Neuronal stem cell (in vitro differentiated cells): ENCODE results near the gene PRM2.

Source experiments
- DNase-seq: peaks from one replicate; pipeline ENCODE4 v3.0.0-alpha.2; 2013; ENCODE audit warnings: low spot score
- H2AFZ ChIP-seq: one replicate; pipeline ENCODE4 v1.6.1; 2013; ENCODE audit warnings: mild to moderate bottlenecking, low read length, inconsistent platforms
- H2AK5ac ChIP-seq: 2 replicates; pipeline ENCODE4 v1.6.1; 2013; ENCODE audit warnings: low read depth, mild to moderate bottlenecking, inconsistent platforms, low read length, moderate library complexity, mixed read lengths
- H2BK120ac ChIP-seq: 2 replicates; pipeline ENCODE4 v1.6.1; 2013; ENCODE audit warnings: low read depth, mild to moderate bottlenecking, inconsistent platforms, low read length, moderate library complexity, mixed read lengths
- H2BK12ac ChIP-seq: one replicate; pipeline ENCODE4 v1.6.1; 2013; ENCODE audit warnings: low read length, inconsistent platforms
- H2BK15ac ChIP-seq: 2 replicates; pipeline ENCODE4 v1.6.1; 2013; ENCODE audit warnings: mild to moderate bottlenecking, low read length, inconsistent platforms, mixed read lengths
- H2BK5ac ChIP-seq: one replicate; pipeline ENCODE4 v1.6.1; 2013; ENCODE audit warnings: inconsistent platforms, mild to moderate bottlenecking, low read length, moderate library complexity
- H3K14ac ChIP-seq: one replicate; pipeline ENCODE4 v1.6.1; 2013; ENCODE audit warnings: low read length, inconsistent platforms
- H3K18ac ChIP-seq: 2 replicates; pipeline ENCODE4 v1.6.1; 2013; ENCODE audit warnings: low read length, inconsistent platforms
- H3K23ac ChIP-seq: 2 replicates; pipeline ENCODE4 v1.6.1; 2013; ENCODE audit warnings: low read depth, mild to moderate bottlenecking, mixed read lengths, low read length, inconsistent platforms; ENCODE audit not compliant: poor library complexity
- H3K27ac ChIP-seq: replicated peaks from 3 replicates; pipeline ENCODE4 v1.5.1; 2013; ENCODE audit warnings: low read length, inconsistent platforms
- H3K27me3 ChIP-seq, 3 experiments: 2 replicates each; pipeline ENCODE4 v1.6.1; 2013; ENCODE audit warnings: low read length in 3 of 3, mild to moderate bottlenecking in 2 of 3, inconsistent platforms in 1 of 3, low read depth in 1 of 3, mixed read lengths in 1 of 3, moderate library complexity in 1 of 3; ENCODE audit not compliant: control insufficient read depth in 3 of 3, insufficient read depth in 3 of 3
- H3K36me3 ChIP-seq, 2 donors: replicated peaks in 1 of 2; 2 replicates each; pipeline ENCODE4 v1.6.1; 2013; ENCODE audit warnings: low read length in 2 of 2; ENCODE audit not compliant: control insufficient read depth in 2 of 2, insufficient read depth in 2 of 2
- H3K4ac ChIP-seq: 2 replicates; pipeline ENCODE4 v1.6.1; 2013; ENCODE audit warnings: inconsistent platforms, mild to moderate bottlenecking, low read length, moderate library complexity
- H3K4me1 ChIP-seq, 2 donors: 1 replicate in 1 of 2; 2 replicates in 1 of 2; pipeline ENCODE4 v1.6.1; 2013; ENCODE audit warnings: low read length in 2 of 2, low read depth in 1 of 2; ENCODE audit not compliant: control insufficient read depth in 2 of 2, insufficient read depth in 1 of 2
- H3K4me2 ChIP-seq: one replicate; pipeline ENCODE4 v1.6.1; 2013; ENCODE audit warnings: mild to moderate bottlenecking, low read length, inconsistent platforms; ENCODE audit not compliant: insufficient read depth, poor library complexity, severe bottlenecking
- H3K4me3 ChIP-seq, 2 donors: 2 replicates each; pipeline ENCODE4 v1.5.1; 2013; ENCODE audit warnings: low read length in 2 of 2, mild to moderate bottlenecking in 2 of 2, inconsistent platforms in 1 of 2, moderate library complexity in 1 of 2
- H3K79me1 ChIP-seq: one replicate; pipeline ENCODE4 v1.6.1; 2013; ENCODE audit warnings: low read depth, mild to moderate bottlenecking, inconsistent platforms, low read length, moderate library complexity
- H3K9ac ChIP-seq: one replicate; pipeline ENCODE4 v1.6.1; 2013; ENCODE audit warnings: mild to moderate bottlenecking, low read depth, low read length, inconsistent platforms; ENCODE audit not compliant: poor library complexity
- H3K9me3 ChIP-seq, 2 donors: replicated peaks in 1 of 2; 2 replicates each; pipeline versions ENCODE3 to v1.6.1; 2013; ENCODE audit warnings: low read length in 2 of 2, mild to moderate bottlenecking in 2 of 2, inconsistent platforms in 1 of 2, low read depth in 1 of 2, mixed read lengths in 1 of 2, moderate library complexity in 1 of 2; ENCODE audit not compliant: control insufficient read depth in 2 of 2, insufficient read depth in 1 of 2
- H4K8ac ChIP-seq: one replicate; pipeline ENCODE4 v1.6.1; 2013; ENCODE audit warnings: low read depth, mild to moderate bottlenecking, inconsistent platforms, low read length, moderate library complexity
- H4K91ac ChIP-seq: one replicate; pipeline ENCODE4 v1.6.1; 2013; ENCODE audit warnings: low read length, low read depth, mild to moderate bottlenecking, inconsistent platforms; ENCODE audit not compliant: poor library complexity
- WGBS, 2 donors: extraction: QIAGEN DNeasy Blood & Tissue Kit; methylation state at CpG; one replicate each; pipeline ENCODE4 v1.1.7; 2013; ENCODE audit warnings: missing lambda C conversion rate in 2 of 2, mixed read lengths in 1 of 2; ENCODE audit not compliant: insufficient read length in 2 of 2, insufficient replicate concordance in 1 of 2; ENCODE audit errors: extremely low coverage in 2 of 2; 5-methylcytosine and 5-hydroxymethylcytosine counted together

PRM2 gene

GRCh38 chr16:11254913-11255736 is 21.2 kb downstream of the PRM2 start:
- Histone ChIP-seq H3K9ac (peak overlapping the region; percentile 85), H2AFZ (peak overlapping the region; percentile 95)

DNA sequence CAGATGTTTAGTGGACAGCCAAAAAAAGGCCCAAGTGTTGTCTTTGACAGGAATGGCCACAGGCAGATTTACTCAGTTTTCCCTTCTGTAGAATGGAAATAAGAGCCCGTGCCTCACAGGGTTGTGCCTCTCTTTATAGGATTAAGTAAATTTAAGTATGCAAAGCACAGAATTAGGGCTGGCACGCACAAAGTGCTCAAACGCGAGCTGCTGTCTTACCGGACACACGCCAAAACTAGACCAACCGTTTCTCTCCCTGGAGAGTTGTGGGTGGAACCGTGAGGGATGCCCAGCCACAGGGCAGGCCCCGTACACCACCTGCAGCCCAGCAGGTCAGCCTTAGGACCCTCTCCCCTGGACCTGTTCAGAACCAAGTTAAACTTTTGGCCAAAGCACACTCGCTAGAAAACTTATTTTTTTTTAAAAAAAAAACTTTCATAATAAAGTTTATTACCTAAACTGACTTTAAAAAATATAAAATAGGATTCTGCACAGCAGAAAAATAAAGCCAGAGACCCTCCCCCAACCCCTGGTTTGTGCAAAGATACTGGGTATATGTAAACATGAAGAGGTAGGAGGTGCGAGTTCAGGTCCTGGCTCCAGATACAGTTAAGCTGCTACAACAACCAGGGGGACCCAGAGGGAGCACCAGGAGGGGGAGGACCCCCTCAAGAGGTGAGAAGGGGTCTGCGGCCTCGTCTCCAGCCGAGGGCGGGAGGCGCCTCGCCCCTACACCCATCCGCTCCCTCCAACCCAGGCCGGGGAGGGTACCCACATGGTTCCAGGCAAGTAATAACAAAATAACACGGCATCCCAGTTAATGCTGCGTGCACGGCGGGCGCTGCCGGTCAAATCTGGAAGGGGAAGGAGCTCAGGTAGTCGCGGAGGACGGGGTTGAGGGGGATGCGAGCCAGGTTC is 22.0 kb downstream of the PRM2 start:
- H2AK5ac ChIP-seq = peak overlapping the region; percentile 53
- H2BK5ac ChIP-seq = peak overlapping the region; percentile 49
- no peak overlapping the region for H4K8ac ChIP-seq
- H4K91ac ChIP-seq = no peak overlapping the region
- peaks cover 0 to 18% of the 10 kb centered on the region in 2 donors for H3K36me3 ChIP-seq
- H2AFZ ChIP-seq = peak overlapping the region; percentile 95
- peak overlapping the region; percentile 95 for H3K4me2 ChIP-seq
- no peak overlapping the region for H3K27ac ChIP-seq
- DNase-seq = no peak
- H2BK12ac ChIP-seq = no peak overlapping the region
- peak overlapping the region; percentile 82 for H3K14ac ChIP-seq
- no peaks in the 10 kb centered on the region for H3K9me3 ChIP-seq
- peak overlapping the region; percentile 74 for H3K9ac ChIP-seq
- H3K4me3 ChIP-seq = peak overlapping the region; percentile 78 to 83
- WGBS, 2 donors = no CpG with 5 or more reads among the region's 29 CpGs
- peak overlapping the region; percentile 79 for H2BK120ac ChIP-seq
- no peak overlapping the region for H3K4ac ChIP-seq
- peak overlapping the region; percentile 97 for H3K23ac ChIP-seq
- H3K4me1 ChIP-seq = peaks cover 7 to 8% of the 10 kb centered on the region in 2 donors
- no peaks in the 10 kb centered on the region for H3K79me1 ChIP-seq
- H3K18ac ChIP-seq = peak overlapping the region; percentile 96
- H3K27me3 ChIP-seq = peaks cover 0 to 18% (median 0%) of the 10 kb centered on the region in 3 experiments
- H2BK15ac ChIP-seq = peak overlapping the region; percentile 84

More at GRCh38 chr16:11254913-11255736, 21.2 kb downstream of the PRM2 start:
- H2AK5ac ChIP-seq = peak overlapping the region; percentile 53
- peak; percentile 42 for DNase-seq
- no peak overlapping the region for H3K4ac ChIP-seq
- peak overlapping the region; percentile 97 for H3K23ac ChIP-seq
- peak overlapping the region; percentile 78 to 83 for H3K4me3 ChIP-seq
- H3K27me3 ChIP-seq = peaks cover 0 to 18% (median 0%) of the 10 kb centered on the region in 3 experiments
- peak overlapping the region; percentile 95 for H3K4me2 ChIP-seq
- H3K36me3 ChIP-seq = peaks cover 0 to 18% of the 10 kb centered on the region in 2 donors
- peak overlapping the region; percentile 96 for H3K18ac ChIP-seq
- H4K8ac ChIP-seq = peak overlapping the region; percentile 88
- no peaks in the 10 kb centered on the region for H3K79me1 ChIP-seq
- H2BK15ac ChIP-seq = peak overlapping the region; percentile 84
- no CpG with 5 or more reads among the region's 105 CpGs for WGBS, 2 donors
- peak overlapping the region; percentile 82 for H3K14ac ChIP-seq
- H2BK5ac ChIP-seq = peak overlapping the region; percentile 49
- peak overlapping the region; percentile 79 for H2BK120ac ChIP-seq
- no peak overlapping the region for H3K27ac ChIP-seq
- H3K9me3 ChIP-seq = no peaks in the 10 kb centered on the region
- no peak overlapping the region for H4K91ac ChIP-seq
- H3K4me1 ChIP-seq = peaks cover 7 to 8% of the 10 kb centered on the region in 2 donors
- H2BK12ac ChIP-seq = peak overlapping the region; percentile 60

DNA sequence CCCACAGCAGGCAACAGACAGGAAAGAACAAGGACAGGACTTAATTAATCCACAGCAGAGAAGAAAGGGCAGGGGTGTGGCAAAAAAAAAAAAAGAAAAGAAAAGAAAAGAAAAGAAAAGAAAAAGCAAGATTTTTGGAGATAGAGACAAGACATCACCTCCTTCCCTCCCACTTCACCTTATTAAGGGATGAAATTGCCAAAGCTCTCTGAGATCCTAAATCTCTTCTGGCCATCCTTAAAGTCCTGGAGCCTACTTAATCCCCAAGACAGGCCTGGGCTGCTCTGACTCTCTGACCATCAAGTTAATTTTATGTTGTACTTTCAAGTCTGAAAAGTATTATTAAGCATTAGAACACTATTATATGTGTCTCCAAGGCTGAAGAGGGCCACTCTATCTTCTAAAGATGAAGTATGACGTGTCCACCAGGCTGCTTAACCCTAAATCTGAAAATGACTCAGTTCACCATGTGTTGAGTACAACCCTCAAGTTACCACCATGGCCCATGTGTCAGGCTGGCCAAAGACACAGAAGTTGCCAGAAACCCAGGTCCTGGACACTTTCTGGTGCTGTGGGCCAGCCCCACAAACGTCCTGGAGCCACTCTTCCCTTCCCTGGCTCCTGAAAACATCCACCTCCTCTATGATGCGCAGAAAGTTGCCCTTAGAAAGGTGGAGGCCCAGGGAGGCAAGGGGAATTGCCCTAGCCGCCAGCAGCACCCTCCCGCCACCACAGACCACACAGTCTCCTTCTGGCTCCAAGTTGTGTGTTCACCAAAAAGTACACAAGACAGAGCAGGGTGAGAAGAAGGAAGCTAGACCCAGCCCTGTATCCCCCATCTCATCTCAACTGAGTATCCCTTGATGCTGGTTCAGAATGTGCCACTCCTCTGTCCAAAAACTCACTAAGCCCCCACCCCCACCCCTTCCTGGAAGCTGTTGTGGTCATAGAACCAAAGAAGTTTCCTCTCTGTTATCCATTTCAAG is 23.0 kb downstream of the PRM2 start:
- Histone ChIP-seq H2AFZ (no peak overlapping the region), H3K23ac (peak overlapping the region; percentile 20), H3K4me1 (peaks cover 7 to 8% of the 10 kb centered on the region in 2 donors), H2BK120ac (no peak overlapping the region), H3K4me2 (no peak overlapping the region), H3K36me3 (peaks cover 0 to 18% of the 10 kb centered on the region in 2 donors), H3K27me3 (peaks cover 0 to 18% (median 0%) of the 10 kb centered on the region in 3 experiments), H3K4me3 (no peak overlapping the region), H2AK5ac (no peak overlapping the region), H2BK15ac (no peak overlapping the region), H4K91ac (no peak overlapping the region), H3K9me3 (no peaks in the 10 kb centered on the region), H3K14ac (no peak overlapping the region), H2BK5ac (no peak overlapping the region), H3K9ac (no peak overlapping the region), H2BK12ac (peak overlapping the region; percentile 24), H3K79me1 (no peaks in the 10 kb centered on the region), H4K8ac (no peak overlapping the region), H3K27ac (no peak overlapping the region), H3K18ac (no peak overlapping the region), H3K4ac (no peak overlapping the region)
- no peak for DNase-seq
- no CpG with 5 or more reads among the region's 5 CpGs for WGBS, 2 donors
